ENCODE measurements around the gene XCL2.
"Not testable (repeated sequence)": the region's sequence is repeated elsewhere in the genome, so short reads cannot be mapped to it uniquely, and the experiment has no call there.

GRCh38 chr1:168580991-168581390, 37.2 kb upstream of the XCL2 start:
- TF ChIP-seq POLR2A (IDR thresholded peaks at IDR 0.05); POLR2AphosphoS5 (IDR thresholded peaks at IDR 0.05); CTCF (IDR thresholded peaks at IDR 0.05 in 8 of 11, conservative IDR thresholded peaks at IDR 0.05 in 3 of 11): not testable (repeated sequence)
